NCI-H2227 treated with DMSO at 0.1 percent for 48 hours (cell line): Measurements from ENCODE around the gene RPE65.
A peak's percentile ranks its signal among the peaks of the same experiment; 100 is the strongest.
"Not testable (repeated sequence)": the region's sequence is repeated elsewhere in the genome, so short reads cannot be mapped to it uniquely, and the experiment has no call there.

Source experiments
- DNase-seq: peaks from one replicate; lab custom pipeline; 2025; lab: John Stamatoyannopoulos, UW

The RPE65 gene

DNA sequence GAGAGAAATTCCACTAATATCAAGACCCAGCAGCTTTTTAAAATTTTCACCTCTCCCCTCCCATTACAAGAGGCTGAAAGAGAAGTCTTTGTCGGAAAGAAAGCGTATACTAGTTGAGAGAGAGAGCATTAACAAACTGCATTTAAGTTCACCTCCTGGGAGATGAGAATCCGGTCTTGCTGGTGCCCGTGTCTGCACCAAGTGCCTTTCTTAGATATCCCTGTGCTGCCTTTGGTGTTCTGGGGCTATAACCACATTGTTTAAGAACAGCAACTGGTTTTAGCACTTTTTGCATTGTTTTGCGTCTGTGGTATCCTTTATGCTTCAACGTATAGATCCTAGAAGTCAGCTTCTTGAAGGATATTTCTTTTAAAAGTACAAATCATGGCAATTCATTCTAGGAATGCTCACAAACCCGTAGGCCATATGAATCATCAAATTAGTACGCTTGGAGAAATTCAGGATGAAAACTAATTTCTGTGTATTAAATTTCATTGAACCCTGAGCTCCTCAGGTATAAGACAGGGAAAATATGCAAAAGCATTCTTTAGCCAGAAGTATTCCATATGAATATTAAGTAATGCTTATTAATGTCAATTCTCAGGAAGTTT lies 3.4 kb upstream of the RPE65 start:
- no peak for DNase-seq

DNA sequence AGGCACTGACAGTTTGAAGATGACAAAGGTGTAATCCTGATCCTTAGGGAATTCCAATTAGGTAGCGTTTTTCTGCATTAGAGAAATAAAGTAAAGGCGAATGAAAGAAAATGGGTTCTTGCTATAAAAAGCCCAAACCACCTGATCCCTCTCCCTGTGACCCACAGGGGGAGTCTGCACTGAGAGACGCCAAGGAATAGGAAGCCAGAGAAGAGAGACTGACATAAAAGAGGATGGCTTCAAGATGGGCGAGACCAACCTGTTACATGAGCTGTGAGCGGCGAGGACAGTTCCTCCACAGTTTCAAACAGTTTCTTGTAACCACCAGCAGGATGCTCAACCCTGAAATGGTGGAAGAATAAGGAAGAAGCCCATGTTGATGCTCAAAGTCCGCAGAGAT lies 1.4 kb downstream of the RPE65 start:
- no peak for DNase-seq

DNA sequence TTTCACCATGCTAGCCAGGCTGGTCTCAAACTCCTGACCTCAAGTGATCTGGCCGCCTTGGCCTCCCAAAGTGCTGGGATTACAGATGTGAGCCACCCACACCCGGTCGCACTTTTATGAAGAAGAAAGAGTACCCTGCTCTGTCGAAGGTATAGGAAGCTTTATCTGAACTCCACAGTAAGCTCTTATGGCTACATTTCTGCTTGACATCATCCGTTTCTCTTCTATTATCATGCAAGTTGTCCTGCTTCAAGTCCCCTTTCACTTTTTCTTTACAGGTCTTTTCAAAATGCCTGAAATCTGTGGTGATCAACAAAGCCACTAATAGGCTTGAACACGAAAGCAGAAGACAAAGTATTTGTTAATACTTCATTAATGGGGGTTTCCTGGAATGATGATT lies 4.0 kb downstream of the RPE65 start:
- no peak for DNase-seq

DNA sequence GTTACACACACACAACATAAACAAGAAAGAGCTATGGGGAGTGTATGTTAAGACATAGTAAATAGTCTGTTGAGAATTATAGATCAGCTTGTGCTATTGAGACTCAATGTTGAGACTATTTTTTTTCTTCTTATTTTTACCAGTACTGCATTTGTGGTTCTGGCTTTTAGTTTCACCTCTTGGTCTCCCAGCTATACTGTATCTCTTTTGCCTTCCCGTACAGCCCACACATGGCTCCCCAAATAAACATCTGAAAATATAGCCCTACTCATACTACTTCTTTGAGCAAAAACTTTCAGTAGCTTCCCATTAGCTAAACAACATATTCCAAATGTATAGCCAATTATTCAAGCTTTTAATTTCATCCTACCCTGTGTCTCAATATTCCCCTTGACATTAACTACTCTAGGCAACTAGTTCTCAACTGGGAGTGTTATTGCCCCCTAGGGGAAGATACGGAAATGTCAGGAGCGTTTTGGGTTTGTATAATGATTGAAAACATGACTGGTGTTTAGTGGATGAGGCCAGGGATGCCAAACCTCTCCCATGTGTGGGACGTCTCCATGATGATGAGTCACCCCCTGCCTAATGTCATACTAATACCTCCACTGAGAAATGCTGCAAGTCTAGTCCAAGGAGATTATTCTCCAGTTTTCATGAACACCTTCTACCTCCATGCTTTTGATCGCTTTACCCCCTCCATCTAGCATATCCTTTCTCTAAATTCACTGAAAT lies 6.8 kb downstream of the RPE65 start:
- peak; percentile 6 for DNase-seq

DNA sequence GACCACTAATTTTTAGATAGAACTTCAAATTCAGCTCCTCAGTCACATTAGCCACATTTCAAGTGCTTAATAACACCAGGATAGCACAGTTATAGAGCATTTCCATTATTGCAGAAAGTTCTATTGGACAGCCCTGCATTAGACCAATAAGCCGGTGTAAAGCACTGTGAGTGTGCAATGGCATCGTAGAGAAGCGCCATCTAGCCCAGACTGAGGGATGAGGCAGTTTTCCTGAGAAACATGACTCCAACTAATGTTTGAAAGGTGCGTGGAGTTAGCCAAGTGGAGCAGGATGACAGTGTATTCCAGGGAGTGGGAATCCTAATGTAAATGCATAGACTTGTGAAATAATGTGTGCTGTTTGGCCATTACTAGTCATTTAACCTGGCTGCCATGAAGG lies 7.7 kb downstream of the RPE65 start:
- DNase-seq, result peak; percentile 8

DNA sequence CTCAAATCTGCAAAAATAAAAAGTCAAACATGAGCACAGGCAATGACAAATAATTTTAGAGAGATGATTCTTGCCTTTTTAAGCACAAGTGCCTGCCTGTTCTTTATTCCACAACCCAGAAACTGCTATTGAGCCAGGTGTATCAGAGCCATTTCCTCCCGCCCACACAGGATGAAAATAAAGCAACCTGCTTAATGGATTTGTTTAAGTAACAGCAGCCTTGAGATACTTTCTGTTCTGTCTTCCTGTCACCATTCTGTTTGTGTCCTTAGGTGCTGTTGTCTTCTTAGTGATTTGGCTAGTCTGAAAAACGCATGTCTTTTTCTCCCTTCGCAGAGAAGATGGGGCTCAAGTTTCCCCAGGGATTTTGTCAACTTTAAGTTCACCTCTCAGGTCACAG lies 11.4 kb downstream of the RPE65 start:
- DNase-seq, result no peak

DNA sequence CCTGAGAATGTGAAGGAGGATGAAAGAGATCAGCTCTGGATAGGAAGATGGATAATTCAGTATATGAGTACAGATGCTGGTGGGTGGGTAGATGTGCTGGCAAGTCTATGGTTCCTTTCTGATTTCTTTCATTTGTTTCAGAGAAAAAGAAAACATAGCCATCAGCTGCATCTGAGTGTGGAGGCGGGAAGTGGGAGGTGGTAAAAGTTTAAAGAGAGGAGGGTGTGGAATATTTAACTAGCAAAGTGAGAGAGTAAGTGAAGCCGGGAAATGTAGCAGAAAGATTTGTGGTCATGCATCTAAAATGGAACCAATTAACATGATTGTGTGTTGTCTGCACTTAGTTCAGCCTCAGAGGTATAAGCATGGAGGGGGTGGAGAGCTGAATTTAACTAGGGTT lies 16.4 kb downstream of the RPE65 start:
- no peak for DNase-seq

DNA sequence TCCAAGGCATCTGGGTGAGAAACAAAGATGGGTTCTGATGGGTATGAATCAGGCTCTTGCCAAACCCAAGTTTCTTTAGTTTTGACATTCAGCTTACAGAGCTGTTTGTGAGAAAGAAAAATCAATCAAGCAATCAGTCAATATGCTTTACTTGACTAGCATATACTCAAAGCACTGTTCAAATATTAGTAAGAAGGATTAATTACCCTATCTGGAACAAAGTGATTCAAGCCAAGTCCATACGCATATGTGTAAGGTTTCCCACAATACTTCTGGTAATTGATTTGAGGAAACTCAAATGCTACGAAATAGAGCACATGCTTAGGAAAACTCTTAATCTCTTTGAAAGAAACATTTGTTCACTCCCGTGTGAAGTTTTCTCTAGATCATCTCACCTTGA lies 18.7 kb downstream of the RPE65 start:
- DNase-seq, result no peak

DNA sequence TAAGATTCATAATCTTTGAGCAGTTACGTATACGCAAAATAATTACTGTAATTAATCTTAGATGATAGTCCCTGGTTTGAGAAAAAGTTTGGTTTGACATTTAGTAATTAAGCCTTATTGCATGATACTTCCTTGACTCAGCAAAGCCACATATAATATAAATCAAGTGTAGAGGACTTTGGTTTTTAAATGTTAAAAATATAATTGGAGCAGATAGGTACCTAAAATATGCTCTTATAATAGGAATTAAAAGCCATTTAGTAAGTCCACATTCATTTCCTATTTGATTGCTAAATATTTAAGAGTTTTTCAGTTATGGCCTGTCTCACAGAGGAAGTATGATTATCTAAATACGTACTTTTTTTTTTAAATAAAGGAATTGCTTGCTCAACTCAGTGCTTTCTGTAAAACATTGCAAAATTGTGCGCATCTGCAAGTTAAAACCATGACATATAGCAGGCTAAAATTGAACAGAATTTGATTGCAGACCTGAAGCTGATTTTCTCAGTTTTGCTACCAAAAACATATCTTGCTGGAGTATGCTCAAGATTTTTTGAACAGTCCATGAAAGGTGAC lies 20.4 kb downstream of the RPE65 start:
- no peak for DNase-seq

DNA sequence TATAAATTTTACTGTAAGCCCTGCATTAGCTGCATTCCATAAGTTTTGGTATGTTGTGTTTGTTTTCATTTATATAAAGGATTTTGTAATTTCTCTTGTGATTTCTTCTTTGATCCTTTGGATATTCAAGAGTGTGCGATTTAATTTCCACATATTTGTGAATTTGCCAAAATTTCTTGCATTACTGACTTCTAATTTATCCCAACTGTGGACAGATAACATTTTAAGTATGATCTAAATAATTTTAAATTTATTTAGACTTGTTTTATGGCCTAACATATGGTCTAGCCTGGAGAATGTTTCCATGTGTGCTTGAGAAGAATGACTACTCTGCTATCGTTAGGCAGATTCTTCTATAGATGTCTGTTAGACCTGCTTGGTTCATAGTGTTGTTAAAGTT lies 23.2 kb downstream of the RPE65 start:
- no peak for DNase-seq

DNA sequence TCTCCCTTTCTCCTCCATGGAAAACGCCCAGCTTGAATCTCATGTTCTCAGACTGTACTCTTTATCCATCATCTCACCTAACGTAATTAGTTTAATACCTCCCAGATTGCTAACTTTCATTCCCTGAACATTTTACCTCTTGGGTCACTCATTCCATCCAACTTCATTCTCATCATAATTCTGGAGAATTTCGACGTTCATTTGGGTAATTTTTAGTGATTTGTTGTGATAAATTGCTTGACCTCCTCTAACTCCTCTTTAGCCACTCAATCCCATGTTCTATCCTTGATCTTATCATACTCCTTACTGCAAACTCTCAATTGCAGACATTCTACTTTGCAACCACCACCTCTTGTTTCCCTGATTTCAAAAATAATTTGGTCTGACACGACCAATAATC lies 28.4 kb downstream of the RPE65 start:
- DNase-seq, result no peak

DNA sequence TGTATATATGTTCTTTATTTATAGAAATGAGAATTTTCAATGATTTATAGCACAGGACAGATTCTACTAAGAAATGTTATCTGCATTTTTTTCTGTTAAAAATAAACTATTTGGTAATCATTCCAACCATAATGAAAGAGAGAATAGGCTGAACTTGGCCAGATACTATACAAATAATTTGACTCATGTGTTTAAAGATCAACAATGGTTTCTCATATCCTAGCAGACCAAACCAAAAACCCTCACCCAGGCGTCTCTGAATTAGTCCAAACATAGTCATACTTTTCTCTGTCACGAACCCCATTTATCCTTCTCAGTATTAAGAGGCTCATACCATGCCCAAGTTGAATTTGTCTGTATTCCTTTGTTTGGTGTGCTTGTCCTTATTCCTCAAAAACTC lies 40.3 kb downstream of the RPE65 start:
- no peak for DNase-seq

DNA sequence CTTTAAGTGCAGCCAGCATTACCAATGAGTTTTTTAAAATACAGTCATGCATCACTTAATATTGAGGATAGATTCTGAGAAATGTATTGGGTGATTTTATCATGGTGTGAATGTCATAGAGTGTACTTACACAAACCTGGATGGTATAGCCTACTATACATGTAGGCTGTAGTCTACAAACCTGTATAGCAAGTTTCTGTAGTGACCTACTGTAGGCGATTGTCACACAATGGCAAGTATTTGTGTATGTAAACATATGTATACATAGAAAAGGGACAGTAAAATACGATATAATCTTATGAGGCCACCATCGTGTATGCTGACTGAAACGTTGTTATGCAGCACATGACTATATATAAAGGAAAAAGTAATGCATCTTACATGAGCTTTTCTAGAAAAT lies 48.2 kb downstream of the RPE65 start:
- DNase-seq, result no peak

DNA sequence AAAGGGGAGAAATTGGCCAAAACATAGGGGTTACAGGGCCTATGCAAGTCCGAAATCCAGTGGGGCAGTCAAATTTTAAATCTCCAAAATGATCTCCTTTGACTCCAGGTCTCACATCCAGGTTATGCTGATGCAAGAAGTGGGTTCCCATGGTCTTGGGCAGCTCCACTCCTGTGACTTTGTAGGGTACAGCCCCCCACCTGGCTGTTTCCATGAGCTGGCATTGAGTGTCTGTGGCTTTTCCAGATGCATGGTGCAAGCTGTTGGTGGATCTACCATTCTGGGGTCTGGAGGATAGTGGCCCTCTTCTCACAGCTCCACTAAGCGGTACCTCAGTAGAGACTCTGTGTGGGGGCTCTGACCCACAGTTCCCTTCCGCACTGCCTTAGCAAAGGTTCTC lies 54.2 kb downstream of the RPE65 start:
- not testable (repeated sequence) for DNase-seq

DNA sequence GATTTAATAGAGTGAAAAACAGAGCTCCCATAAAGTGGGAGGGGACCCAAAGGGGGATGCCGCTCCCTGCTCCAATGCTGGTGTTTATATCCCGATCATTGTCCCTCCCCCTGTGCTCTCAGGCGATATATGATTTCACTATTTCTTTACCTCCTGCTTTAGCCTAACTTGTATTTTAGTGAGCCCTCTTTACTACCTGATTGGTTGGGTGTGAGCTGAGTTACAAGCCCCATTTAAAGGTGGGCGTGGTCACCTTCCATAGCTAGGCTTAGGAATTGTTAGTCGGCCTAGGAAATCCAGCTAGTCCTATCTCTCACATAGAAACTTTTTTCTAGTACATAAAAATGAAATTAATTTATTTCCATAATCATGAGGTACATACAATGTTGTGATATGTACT lies 57.3 kb downstream of the RPE65 start:
- not testable (repeated sequence) for DNase-seq

DNA sequence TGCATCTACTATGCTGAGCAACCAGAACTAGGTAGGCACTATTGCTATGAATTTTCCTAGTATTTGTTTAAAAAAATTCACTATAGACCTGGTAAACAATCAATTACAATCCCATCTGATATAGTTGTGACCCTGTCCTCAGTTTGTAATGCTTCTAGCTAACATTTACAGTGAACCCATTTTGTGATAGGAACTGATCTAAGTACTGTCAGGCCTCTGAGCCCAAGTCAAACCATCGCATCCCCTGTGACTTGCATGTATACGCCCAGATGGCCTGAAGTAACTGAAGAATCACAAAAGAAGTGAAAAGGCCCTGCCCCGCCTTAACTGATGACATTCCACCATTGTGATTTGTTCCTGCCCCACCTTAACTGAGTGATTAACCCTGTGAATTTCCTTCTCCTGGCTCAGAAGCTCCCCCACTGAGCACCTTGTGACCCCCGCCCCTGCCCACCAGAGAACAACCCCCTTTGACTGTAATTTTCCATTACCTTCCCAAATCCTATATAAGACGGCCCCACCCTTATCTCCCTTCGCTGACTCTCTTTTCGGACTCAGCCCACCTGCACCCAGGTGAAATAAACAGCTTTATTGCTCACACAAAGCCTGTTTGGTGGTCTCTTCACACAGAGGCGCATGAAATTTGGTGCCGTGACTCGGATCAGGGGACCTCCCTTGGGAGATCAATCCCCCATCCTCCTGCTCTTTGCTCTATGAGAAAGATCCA lies 63.8 kb downstream of the RPE65 start:
- DNase-seq, result not testable (repeated sequence)

DNA sequence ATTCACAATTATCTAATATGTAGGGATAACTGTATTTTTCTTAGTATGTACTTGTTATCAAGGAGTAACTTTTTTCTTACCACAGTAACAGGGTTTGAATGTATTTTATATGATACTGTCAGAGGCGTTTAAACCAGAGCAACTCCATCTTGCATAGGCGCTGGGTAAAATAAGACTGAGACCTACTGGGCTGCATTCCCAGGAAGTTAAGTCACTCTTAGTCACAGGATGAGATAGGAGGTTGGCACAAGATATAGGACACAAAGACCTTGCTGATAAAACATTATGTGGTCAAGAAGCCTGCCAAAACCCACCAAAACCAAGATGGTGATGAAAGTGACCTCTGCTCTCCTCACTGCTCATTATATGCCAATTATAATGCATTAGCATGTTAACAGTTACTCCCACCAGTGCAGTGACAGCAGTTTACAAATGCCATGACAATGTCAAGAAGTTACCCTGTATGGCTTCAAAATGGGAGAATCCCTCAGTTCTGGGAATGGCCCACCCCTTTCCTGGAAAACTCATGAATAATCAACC lies 64.8 kb downstream of the RPE65 start:
- DNase-seq, result no peak

DNA sequence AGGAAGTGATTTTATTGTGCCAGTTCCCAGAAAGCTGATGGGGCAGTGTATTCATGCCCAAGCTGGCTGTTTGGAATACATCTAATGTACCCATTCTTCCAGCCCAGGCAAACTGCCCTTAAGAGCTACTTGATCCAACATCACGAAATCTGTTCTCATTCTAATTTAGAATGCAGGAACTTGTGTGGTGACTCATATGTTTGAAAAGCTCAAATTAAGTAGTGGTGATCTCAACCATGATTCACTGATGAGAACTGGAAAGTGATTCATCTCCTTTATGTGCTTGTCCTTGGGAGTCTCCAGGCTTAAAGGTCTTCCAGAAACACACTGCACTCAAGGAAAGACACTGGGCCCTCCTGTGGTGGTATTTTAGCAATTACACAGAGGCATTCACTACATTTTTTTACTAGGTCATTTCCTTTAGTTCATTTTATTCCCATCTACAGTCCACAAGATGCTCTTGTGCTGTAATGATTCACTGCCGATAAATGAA lies 65.4 kb downstream of the RPE65 start:
- peak; percentile 13 for DNase-seq

DNA sequence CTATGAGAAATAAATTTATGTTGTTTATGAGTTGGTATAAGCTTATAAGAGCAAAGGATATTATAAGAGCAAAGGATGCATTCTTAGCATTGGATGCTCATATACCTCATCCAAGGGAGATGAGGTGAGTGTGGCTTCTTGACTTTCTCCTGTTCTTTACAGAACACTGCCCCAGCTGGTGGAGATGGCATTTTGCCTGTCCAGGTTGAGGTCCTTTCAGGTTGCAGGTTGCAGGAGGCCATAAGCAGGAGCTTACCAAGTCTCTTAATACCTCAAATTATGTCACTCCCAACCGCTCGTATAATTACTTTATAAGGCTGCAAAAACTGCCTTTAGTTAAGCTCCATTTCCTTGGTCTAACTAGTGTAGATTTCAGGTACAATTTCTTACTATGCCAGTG lies 66.7 kb downstream of the RPE65 start:
- no peak for DNase-seq

DNA sequence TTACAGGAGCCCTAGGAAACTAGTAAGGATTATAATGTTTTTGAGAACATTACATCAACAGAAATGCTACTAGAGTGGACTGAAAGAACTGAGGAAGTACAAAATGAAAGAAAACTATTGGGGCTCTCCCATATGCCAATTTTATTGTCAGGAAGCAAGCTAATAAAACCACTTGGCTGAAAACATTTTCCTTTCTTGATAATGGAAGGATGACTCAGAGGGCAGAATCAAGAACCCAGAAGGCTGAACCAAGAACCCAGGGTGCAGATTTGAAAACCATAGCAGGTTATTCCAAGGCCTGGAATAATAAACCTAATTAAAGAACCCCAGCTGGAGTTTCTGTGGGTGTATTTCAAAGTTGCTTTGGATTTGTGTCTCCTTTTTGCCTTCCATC lies 70.7 kb downstream of the RPE65 start:
- no peak for DNase-seq
